Calu3 (cell line): ENCODE measurements around the gene GCGR. TPM values are rescaled to one million over a fixed set of nuclear protein-coding genes. Genes with fewer than 3 reads are reported as not detected.

Experiments
- BruUV-seq: library from RNA; stranded (reverse); fragments of 400-500 nt; replicated peaks from 2 replicates; lab custom pipeline; 2021; lab: Mats Ljungman, UMichigan
- CTCF ChIA-PET: fragments of 300-600 bp; sonication (Branson Sonifier 250); formaldehyde crosslinking; loops from one replicate; lab custom pipeline; 2022; ENCODE audit warnings: antibody characterized with exemption; lab: Charles Lee
- DNase-seq: peaks from one replicate; pipeline ENCODE4 v3.0.0; 2022
- H3K27ac Mint-ChIP-seq: one replicate; pipeline ENCODE4 v1.8.0; 2022; ENCODE audit warnings: mixed read lengths; ENCODE audit not compliant: unreplicated experiment
- H3K27me3 Mint-ChIP-seq: one replicate; pipeline ENCODE4 v1.8.0; 2022; ENCODE audit warnings: mixed read lengths; ENCODE audit not compliant: unreplicated experiment
- H3K36me3 Mint-ChIP-seq: one replicate; pipeline ENCODE4 v1.8.0; 2022; ENCODE audit warnings: mild to moderate bottlenecking, moderate library complexity, mixed read lengths; ENCODE audit not compliant: insufficient read depth, unreplicated experiment
- H3K4me1 Mint-ChIP-seq: one replicate; pipeline ENCODE4 v1.8.0; 2022; ENCODE audit warnings: mild to moderate bottlenecking, low read depth, mixed read lengths; ENCODE audit not compliant: unreplicated experiment
- H3K4me3 Mint-ChIP-seq: one replicate; pipeline ENCODE4 v1.8.0; 2022; ENCODE audit warnings: mild to moderate bottlenecking, low read depth, moderate library complexity, mixed read lengths; ENCODE audit not compliant: unreplicated experiment
- H3K9me3 Mint-ChIP-seq: one replicate; pipeline ENCODE4 v1.8.0; 2022; ENCODE audit warnings: low read depth, mixed read lengths; ENCODE audit not compliant: unreplicated experiment
- intact Hi-C: fragments of 100-400 bp; cut with micrococcal nuclease; formaldehyde crosslinking; loops from one replicate; pipeline ENCODE4 v1.10.0; 2022; ENCODE audit not compliant: unreplicated experiment
- total RNA-seq: library from RNA; stranded (reverse); gene quantifications from 2 replicates; pipeline ENCODE4 v1.2.3, GENCODE V29; 2022
- TF ChIP-seq, protein P1 (sequence below): fragments of 200-600 bp; IDR thresholded peaks from one replicate; pipeline ENCODE4 v1.8.0; 2022; ENCODE audit warnings: antibody characterized with exemption; ENCODE audit not compliant: unreplicated experiment

Gene GCGR
- total RNA-seq, 1 experiment from 2014 or later = 0.78 TPM

GRCh38 chr17:81842378-81842724, 38.4 kb downstream of the GCGR start:
- peaks cover 59% of the 10 kb centered on the region for H3K36me3 Mint-ChIP-seq
- H3K4me1 Mint-ChIP-seq = no peaks in the 10 kb centered on the region

DNA sequence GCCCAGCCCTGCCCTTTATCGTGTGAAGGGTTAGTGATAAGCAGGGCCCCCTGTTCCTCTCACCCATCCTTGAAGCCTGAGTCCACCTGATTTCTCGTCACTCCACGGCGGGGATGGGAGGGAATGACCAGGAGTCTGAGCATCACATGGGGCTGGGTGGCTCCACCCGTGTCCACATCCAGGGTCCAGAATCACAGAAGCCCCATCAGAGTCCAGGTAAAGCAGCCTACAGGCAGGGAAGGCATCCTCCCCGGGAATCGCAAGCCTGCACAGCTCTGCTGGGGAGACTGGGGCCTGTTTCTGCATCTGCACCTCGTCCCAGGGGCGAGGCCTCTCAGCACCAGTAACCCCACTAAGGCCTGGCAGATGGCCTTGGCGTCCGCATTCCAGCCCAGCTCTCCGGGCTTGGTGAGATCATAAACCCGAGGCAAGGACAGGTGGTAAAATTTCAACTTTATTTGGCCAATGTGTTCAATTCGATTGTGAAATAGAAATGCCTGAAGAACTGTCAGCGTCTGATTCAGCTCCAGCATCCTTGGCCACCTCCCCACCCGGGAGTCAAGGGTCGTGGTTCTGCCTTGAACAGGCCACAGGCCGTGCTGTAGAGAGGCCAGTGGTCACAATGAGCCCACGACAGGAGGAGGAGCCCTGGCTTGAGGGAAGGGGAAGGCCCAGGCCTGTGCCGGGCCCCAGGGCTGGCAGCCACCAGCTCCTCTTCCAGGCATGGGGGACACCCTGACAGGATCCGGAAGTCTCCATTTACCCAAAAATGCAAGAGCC, 39.0 kb downstream of the GCGR start:
- CTCF ChIA-PET = no interaction called here
- Mint-ChIP-seq H3K27me3 (no peaks in the 10 kb centered on the region), H3K4me3 (no peak overlapping the region), H3K9me3 (no peaks in the 10 kb centered on the region), H3K36me3 (peaks cover 65% of the 10 kb centered on the region), H3K4me1 (no peaks in the 10 kb centered on the region), H3K27ac (peak overlapping the region; percentile 21)
- TF ChIP-seq, protein P1, sequence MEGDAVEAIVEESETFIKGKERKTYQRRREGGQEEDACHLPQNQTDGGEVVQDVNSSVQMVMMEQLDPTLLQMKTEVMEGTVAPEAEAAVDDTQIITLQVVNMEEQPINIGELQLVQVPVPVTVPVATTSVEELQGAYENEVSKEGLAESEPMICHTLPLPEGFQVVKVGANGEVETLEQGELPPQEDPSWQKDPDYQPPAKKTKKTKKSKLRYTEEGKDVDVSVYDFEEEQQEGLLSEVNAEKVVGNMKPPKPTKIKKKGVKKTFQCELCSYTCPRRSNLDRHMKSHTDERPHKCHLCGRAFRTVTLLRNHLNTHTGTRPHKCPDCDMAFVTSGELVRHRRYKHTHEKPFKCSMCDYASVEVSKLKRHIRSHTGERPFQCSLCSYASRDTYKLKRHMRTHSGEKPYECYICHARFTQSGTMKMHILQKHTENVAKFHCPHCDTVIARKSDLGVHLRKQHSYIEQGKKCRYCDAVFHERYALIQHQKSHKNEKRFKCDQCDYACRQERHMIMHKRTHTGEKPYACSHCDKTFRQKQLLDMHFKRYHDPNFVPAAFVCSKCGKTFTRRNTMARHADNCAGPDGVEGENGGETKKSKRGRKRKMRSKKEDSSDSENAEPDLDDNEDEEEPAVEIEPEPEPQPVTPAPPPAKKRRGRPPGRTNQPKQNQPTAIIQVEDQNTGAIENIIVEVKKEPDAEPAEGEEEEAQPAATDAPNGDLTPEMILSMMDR = no peak
- no peak for DNase-seq
- TSS peak; percentile 97 for BruUV-seq
- intact Hi-C loops = no loop called here

More at GRCh38 chr17:81842378-81842724, 38.4 kb downstream of the GCGR start:
- no TSS peak for BruUV-seq
- TF ChIP-seq, protein P1 = no peak
- H3K27me3 Mint-ChIP-seq = no peaks in the 10 kb centered on the region
- H3K4me3 Mint-ChIP-seq = no peak overlapping the region
- no peaks in the 10 kb centered on the region for H3K9me3 Mint-ChIP-seq
- DNase-seq = no peak
- intact Hi-C loops = no loop called here
- CTCF ChIA-PET = no interaction called here
- H3K27ac Mint-ChIP-seq = no peak overlapping the region

GRCh38 chr17:81843713-81844326, 39.9 kb downstream of the GCGR start:
- no peaks in the 10 kb centered on the region for H3K4me1 Mint-ChIP-seq
- H3K27me3 Mint-ChIP-seq = no peaks in the 10 kb centered on the region
- DNase-seq = no peak
- peaks cover 70% of the 10 kb centered on the region for H3K36me3 Mint-ChIP-seq
- no peaks in the 10 kb centered on the region for H3K9me3 Mint-ChIP-seq
- H3K27ac Mint-ChIP-seq = peak overlapping the region; percentile 21
- intact Hi-C loops = no loop called here
- no TSS peak for BruUV-seq
- TF ChIP-seq, protein P1 = no peak
- no peak overlapping the region for H3K4me3 Mint-ChIP-seq
- CTCF ChIA-PET = no interaction called here

DNA sequence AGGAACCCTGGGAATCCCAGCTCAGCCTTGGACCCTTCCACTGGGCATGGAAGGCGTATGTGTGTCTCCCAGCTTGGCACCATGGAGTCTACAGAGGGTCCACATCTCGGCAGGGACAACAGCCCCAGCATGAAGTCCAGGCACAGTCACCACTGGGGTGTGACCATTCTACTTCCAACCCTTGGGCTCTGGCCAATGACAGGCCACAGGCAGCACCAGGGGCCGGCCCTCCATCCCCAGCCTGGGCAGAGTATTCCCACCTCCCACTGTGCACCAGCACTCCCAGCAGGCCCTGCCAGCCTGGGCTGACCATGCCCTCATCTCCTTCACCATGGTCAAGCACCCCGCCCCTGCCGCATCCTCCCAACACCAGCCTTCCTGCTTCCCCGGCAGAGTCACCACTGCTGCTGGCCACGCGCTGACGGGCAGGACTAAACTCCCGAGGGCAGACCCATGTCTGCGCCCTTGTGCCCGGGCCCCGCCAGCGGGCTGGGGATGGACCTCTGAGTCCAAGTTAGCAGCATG, 40.4 kb downstream of the GCGR start:
- Mint-ChIP-seq H3K4me3 (no peak overlapping the region), H3K27me3 (no peaks in the 10 kb centered on the region), H3K36me3 (peaks cover 73% of the 10 kb centered on the region), H3K4me1 (no peaks in the 10 kb centered on the region), H3K9me3 (no peaks in the 10 kb centered on the region), H3K27ac (no peak overlapping the region)
- BruUV-seq = no TSS peak
- DNase-seq = no peak
- CTCF ChIA-PET = no interaction called here
- intact Hi-C loops = no loop called here
- TF ChIP-seq, protein P1 = no peak
